HG02588 (cell line): ENCODE results near the gene BAK1.
"Not testable (repeated sequence)": the region's sequence is repeated elsewhere in the genome, so short reads cannot be mapped to it uniquely, and the experiment has no call there.

ENCODE experiments used
- ATAC-seq: cut with Tn5 transposase; IDR thresholded peaks from one replicate; pipeline ENCODE4 v1.9.1; 2021; ENCODE audit warnings: mild to moderate bottlenecking, moderate library complexity; ENCODE audit not compliant: unreplicated experiment

Gene BAK1

DNA sequence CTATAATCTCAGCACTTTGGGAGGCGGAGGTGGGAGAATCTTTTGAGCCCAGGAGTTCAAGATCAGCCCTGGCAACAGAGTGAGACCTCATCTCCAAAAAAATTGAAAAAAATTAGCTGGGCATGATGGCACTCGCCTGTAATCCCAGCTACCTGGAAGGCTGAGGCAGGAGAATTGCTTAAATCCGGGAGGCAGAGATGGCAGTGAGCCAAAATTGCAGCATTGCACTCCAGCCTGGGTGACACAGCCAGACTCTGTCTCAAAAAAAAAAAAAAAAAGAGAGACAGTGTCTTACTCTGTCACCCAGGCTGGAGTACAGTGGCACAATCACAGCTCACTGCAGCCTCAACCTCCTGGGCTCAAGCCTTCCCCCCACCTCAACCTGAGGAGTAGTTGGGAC is 27.2 kb downstream of the BAK1 start:
- ATAC-seq: not testable (repeated sequence)

DNA sequence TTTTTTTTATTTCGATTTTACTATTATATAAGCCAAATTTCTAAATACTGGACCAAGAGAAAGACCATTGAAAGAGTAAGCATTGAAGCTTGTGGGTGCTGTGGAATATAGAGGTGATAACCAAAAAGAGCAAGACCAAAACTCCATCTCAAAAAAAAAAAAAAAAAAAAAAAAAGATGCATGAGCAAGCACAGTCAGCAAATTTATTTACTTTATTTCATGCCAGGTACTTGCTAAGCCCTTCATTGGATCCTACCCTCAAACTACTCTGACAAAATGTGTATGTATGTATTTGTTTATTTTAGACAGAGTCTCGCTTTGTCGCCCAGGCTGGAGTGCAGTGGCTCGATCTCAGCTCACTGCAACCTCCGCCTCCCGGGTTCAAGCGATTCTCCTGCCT is 27.8 kb downstream of the BAK1 start:
- ATAC-seq: no peak

DNA sequence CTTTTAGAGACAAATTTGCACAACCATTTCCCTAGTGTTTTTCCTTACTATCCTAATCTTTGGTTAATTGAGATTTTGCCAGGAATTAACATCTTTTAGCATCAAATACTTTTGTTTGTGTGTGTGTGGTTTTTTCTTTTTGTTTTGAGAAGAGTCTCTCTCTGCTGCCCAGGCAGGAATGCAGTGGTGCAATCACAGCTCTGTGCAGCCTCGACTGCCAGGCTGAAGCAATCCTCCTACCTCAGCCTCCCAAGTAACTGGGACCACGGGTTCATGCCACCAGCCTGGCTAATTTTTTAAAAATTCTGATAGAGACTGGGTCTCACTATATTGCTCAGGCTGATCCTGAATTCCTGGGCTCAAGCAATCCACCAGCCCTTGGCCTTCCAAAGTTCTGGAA is 28.5 kb downstream of the BAK1 start:
- no peak for ATAC-seq

DNA sequence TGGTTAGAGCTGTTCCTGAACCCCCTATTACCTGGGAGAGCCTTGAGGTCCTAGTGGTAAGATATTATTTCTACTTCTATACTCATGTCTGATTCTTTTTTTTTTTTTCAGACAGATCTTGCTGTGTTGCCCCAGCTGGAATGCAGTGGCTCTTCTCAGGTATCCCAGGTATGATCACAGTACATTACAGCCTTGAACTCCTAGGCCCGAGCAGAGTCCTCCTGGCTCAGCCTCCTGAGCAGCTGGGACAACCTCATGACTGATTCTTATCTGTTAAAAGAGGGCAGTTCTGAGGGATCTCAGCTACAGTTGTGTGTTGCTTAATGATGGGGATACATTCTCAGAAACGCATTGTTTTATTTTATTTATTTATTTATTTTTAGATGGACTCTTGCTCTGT is 30.2 kb downstream of the BAK1 start:
- ATAC-seq: no peak

DNA sequence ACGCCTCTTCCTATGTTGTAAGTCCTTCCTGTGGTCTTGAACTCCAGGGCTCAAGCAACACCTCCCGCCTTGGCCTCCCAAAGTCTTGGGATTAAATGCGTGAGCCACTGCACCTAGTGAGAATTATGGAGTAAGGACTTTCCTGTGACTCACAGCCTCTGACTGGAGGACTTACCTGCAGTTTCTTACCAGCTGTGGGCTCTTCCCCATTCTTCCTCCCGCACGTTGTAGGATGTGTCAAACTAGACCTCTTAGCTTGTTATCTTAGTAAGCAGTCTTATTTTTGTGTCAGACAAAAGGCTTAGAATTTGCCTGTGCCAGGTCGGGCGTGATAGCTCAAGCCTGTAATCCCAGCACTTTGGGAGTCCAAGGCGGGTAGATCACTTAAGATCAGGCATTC is 30.9 kb downstream of the BAK1 start:
- no peak for ATAC-seq

DNA sequence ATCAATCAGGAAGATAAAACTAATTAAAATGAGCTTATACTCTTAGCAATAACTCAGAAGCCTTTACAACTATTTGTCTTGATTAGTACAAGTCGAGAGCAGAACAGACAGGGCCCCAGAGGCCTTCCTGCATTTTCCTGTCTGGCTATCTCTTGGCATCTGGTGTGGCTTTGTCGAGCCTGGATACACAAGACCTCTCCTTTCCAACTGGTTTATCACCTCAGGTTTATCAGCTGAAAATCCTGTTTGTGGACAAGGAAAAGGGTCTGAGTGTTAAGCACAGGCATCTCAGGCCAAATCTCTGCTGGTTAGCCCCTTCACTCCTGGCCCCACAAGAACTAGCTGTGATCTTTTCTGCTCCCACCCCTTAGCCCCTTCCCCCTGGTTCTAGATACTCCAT is 32.6 kb downstream of the BAK1 start:
- no peak for ATAC-seq

DNA sequence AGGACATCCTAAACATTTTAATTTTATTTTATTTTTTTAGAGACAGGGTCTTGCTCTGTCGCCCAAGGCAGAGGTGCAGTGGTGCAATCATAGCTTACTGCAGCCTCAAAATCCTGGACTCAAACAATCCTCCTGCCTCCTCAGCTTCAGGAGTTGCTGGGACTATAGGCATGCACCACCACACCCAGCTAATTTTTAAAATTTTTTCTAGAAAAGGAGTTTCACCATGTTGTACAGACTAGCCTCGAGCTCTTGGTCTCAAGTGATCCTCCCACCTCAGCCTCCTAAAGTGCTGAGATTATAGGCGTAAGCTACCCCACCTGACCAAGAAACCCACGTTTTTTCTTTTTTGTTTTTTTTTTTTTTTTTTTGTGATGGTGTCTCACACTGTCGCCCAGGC is 33.3 kb downstream of the BAK1 start:
- ATAC-seq: no peak

DNA sequence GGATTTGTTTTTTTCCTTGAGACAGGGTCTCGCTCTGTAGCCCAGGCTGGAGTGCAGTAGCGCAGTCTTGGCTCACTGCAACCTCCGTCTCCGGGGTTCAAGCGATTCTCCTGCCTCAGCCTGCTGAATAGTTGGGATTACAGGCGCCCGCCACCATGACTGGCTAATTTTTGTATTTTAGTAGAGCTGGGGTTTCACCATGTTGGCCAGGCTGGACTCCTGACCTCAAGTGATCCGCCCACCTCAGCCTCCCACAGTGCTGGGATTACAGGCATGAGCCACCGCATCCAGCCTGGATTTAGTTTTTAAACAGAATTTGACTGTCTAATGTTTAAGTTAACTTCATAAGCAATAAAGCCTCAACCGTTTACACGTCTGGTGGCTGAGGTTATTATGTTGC is 34.8 kb downstream of the BAK1 start:
- ATAC-seq: not testable (repeated sequence)

DNA sequence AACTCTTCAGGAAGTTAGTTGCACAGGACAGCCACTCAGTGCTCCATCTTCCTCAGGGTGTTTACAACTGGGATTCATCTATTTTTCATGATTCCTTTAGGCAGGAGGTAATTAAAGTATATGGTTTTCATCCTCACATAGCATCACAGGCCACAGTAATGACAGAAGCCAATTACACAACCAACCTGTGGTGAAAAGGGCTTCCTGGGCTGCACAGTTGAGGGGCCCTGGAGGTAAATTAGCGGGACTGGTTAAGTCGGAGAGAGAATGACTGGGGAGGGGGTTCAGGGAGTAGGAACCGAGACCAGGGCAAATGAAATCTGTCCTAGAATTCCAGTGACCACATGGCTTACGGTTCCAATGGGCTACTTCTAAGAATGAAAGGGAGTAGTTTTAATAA is 37.0 kb downstream of the BAK1 start:
- no peak for ATAC-seq

DNA sequence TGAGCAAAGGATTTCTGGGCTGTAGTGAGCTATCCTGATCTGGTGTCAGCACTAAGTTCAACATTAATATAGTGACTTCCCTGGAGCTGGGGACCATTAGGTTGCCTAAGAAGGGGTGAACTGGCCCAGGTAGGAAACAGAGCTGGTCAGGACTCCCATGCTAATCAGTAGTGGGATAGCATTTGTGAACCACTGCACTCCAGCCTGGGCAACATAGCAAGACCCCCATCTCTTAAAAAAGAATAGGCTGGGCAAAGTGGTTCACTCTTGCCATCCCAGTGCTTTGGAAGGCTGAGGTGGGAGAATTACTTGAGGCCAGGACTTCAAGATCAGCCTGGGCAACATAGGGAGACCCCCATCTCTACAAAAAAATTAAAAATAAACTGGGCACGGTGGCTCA is 39.3 kb downstream of the BAK1 start:
- ATAC-seq: no peak

DNA sequence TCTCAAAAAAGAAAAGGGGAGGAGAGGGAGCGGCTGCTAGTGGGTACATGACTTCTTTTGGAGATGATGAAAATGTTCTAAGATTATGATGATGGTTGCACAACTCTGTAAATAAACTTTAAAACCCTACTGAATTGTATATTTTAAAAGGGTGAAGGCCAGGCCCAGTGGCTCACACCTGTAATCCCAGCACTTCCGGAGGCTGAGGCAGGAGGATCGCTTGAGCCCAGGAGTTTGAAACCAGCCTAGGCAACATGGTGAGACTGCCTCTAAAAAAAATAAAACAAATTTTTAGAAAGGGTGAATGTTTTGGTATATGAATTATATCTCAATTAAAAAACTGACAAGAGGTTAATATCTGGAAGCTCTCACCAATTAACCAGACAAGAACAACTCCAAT is 45.4 kb downstream of the BAK1 start:
- ATAC-seq: no peak

DNA sequence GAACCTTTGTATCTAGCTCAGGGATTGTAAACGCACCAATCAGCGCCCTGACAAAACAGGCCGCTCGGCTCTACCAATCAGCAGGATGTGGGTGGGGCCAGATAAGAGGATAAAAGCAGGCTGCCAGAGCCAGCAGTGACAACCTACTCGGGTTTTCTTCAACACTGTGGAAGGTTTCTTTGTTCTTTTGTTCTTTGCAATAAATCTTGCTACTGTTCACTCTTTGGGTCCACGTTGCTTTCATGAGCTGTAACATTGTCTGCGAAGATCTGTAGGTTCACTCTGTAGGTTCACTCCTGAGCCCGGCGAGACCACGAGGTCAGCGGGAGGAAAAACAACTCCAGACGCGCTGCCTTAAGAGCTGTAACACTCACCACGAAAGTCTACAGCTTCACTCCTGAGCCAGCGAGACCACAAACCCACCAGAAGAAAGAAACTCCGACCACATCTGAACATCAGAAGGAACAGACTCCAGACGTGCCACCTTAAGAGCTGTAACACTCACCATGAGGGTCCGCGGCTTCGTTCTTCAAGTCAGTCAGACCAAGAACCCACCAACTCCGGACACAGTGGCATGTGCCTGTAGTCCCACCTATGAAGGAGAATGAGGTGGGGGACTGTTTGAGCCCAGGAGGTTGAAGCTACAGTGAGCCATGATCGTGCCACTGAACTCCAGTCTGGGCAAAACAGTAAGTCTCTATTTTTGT is 46.8 kb downstream of the BAK1 start:
- not testable (repeated sequence) for ATAC-seq

DNA sequence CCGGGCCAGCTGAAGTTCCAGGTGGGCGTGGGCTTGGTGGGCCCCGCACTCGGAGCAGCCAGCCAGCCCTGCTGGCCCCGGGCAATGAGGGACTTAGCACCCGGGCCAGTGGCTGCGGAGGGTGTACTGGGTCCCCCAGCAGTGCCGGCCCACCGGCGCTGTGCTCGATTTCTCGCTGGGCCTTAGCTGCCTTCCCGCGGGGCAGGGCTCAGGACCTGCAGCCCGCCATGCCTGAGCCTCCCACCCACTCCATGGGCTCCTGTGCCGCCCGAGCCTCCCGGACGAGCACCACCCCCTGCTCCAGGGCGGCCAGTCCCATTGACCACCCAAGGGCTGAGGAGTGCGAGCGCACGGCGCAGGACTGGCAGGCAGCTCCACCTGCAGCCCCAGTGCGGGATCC is 47.6 kb downstream of the BAK1 start:
- ATAC-seq: not testable (repeated sequence)

DNA sequence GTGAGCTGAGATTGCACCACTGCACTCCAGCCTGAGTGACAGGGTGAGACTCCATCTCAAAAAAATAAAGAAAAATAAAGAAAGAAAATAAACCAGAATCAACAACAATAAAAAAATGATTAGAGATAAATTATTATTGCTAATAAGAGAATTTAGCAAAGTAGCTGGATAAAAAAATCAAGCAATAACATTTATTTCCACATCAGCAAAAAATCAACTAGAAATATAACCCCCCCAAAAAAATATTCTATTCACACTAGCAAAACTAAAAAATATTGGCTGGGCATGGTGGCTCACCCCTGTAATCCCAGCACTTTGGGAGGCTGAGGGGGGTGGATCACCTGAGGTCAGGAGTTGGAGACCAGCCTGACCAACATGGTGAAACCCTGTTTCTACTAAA is 49.5 kb downstream of the BAK1 start:
- not testable (repeated sequence) for ATAC-seq
